SH-SY5Y (cell line): ENCODE results near the gene TCF4.

Experiments
- GATA2 ChIP-seq: IDR thresholded peaks from 2 replicates; pipeline ENCODE4 v1.6.1; 2011; ENCODE audit warnings: mild to moderate bottlenecking, low read depth, low read length
- GATA3 ChIP-seq: IDR thresholded peaks from 2 replicates; pipeline ENCODE4 v1.6.1; 2011; ENCODE audit warnings: low read depth, mild to moderate bottlenecking, low read length, moderate library complexity

The TCF4 gene

DNA sequence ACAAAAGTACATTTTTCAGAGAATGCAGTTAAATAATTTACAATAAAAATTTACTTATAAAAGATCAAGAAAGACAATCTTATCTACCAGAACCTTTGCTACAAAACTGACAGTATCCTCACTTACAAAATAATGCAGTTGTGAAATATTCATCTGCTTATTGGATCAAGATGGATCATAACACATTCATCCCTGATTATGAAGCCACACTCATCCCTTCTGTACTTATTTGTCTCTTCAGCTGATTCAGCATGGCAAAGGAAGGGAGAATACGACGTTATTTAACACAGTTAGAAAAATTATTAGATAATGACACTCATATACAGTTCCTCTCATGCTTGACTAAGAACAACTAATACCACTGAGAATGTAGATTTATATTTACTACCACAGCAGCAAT is 46.4 kb downstream of the TCF4 start:
- TF ChIP-seq GATA2 = no peak
- TF ChIP-seq GATA3 = no peak

DNA sequence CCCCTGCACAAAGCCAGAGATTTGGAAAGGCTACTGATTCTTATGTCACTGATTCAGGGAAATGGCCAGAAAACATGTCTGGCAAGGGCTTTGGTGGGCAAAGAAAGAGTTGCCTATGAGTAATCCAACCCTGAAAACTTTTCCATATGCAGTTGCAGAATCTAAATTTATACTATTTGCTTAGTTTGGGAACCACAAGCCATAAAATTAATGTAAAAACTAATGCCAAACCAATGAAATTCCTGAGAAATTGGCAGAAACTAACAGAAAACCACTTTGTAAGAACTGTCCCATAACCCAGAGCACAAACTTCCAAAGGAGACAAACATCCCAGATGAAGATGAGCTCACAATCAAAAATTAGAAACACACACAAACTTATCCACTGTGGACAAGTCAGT is 48.8 kb downstream of the TCF4 start:
- TF ChIP-seq GATA2 (no peak), GATA3 (no peak)

DNA sequence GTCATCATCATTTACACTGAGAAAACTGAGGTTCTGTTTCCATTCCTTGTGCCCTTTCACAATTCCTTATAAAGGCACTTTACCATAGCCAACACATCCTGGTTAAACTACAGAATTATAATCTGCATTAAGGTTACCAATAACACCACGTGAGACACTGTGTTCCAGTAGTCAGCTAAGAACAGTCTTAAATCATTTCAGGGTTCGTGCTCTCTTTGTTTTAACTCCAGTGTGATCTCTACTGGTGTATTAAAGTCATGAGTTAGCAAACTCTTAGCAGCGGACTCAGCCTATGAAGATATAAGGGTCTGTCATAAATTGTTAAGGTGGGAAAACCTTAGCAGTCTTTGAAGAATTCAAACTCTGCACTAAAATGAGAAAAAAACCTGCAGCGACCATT is 53.0 kb downstream of the TCF4 start:
- TF ChIP-seq GATA2 = no peak

DNA sequence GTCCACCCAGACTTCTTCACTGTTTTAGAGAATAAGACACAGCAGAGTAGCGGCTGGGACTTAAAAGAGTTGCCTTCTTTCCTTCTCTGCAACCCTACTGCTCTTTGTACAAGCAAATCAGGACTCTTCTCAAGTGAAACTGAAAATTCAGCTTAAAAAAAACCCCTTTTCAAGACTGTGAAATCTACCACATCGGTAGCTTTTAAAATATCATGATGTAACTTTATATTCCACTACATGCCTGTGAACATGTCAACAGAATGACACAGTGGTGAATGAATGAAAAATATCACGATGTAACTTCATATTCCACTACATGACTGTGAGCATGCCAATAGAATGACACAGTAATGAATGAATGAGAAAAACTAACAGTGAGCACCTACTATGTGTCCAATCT is 53.4 kb downstream of the TCF4 start:
- TF ChIP-seq GATA2 = no peak
- TF ChIP-seq GATA3 = no peak

DNA sequence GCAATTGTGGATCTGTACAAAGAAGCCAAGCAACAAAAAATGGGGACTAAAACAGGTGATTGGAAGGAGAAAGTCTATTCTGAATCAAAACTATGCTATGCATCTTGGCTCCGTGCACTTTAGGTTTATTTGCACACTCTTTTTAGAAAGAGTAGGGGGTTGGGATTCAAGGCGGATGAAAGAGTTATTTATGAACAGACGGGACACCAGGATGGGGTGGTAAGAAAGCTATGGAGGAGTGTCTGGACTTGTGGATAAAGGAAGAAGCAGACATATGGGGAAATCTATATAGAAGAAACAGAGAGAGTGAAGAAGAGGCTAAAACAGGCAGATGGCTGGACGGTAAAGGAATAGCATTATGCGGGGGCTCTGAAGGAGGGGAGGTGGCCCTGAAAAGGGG is 57.8 kb downstream of the TCF4 start:
- no peak for TF ChIP-seq GATA2

DNA sequence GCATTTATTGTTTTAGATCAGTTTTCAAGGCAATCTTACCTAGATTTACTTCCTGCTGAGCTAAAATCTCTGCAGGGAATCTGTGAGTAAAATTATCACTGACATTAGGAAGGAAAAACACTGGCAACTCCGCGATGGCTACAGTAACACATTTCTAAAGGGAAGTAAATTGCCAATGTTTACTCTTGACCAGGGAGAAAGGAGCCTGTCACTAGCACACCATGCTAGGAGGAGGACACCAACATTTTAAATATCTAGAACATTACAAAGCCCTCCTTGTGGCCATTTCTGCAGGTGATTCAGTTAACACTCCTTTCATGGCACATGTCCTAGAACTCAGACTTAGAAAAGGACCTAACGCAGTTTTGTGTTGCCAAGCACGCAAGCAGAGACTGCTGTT is 58.4 kb downstream of the TCF4 start:
- TF ChIP-seq GATA2 (no peak), GATA3 (no peak)

DNA sequence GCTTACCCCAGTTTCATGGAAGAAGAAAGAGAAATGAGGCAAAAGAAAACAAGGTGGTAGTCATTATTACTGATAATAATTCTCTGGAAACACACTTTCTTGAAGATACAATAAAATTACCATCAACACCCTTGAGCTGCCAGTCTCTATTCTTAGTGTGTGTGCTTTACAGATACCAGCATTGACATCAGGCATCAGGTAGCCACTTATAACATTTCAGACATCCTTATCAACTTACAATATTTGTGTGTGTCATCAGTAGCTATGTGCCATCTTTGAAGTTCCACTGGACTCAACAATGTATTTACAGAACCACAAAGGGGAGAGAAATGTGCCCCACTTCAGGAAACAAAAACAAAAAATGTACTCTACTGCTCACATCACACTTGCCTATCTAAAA is 62.1 kb downstream of the TCF4 start:
- no peak for TF ChIP-seq GATA2
- TF ChIP-seq GATA3 = no peak

DNA sequence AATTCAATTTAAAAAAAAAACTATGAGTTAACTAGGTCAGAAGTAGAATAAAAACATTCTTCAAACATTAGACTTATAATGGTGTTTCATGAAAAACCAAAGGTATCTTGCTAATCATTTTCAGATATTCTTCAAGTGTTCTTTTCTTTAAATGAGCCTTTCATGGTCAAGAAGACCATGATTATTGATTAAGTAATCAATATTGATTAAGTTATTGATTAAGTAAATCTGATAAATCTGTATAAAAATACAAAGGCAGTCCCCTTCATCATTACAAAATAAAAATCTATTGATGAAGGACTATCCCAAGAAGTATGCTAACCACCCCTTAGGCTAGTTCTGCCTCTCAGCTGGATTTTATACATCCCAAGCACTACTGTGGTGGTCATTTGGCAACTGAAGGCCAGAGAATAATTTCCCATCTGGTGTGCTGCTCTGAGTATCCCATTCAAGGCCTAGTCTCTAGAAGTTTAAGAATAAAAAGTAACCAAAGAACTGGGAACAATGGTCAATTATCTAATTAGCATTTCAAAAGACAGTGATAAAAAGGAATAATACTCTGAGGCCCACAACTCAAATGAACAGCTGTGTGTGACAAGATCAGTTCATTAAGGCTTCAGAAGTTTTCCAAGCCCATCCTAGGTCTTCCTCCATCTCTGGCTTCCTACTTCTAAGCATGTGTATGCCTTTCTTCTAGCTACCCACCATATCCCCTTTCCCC is 63.5 kb downstream of the TCF4 start:
- TF ChIP-seq GATA2 (no peak), GATA3 (no peak)

DNA sequence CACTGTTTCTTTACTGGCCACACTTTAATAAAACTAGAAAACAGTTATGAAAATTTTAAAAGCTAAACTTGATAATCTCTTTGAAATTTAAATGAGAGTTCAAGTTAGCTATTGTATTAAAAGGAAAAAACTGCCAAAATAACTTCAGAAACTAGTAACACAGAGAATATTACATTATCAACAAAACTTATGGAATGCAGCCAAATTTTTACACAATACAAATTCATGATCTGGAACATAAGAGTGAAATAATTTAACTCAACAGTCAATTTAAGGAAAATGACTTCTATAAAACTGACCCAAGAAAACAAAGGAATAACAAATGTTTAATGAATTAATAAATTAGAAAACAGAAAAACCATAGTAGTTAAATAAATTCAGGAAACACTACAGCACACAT is 65.0 kb downstream of the TCF4 start:
- no peak for TF ChIP-seq GATA3
- no peak for TF ChIP-seq GATA2

DNA sequence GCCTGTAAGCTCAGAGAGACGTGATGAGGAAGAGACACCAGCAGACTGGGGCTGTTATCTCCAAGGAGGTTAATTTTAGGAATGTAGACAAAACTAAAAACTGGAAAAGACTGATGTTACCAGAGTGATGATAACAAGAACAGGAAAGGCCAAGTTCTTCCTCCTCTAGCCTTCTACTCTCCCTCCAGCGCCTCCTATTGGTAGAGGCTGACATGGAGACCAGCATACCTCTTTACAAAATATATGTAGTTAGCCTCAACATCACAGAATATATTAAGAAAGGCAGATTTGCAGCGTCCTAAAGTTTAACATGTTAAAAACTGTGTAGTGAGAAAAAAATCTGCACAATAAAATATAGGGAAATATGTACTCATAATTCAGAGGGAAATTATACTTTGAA is 66.0 kb downstream of the TCF4 start:
- TF ChIP-seq GATA2 (no peak), GATA3 (no peak)

DNA sequence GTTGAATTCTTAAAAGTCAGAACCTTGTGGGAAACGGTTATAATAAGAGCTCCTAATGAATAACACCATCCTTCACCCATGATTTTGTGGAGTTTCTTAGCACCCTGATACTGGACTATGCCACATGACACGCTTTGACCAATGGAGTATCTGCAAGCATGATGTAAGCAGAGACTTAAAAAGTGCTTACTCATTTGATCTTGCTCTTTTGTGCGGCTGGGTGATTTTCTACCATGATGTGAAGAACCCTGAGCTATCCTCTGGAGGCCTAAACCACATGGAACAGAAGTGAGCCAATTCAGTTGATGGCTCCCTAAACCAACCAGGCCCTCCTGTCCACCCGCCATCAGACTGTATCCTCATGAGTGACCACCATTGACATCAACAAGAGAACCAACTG is 70.9 kb downstream of the TCF4 start:
- TF ChIP-seq GATA3 (no peak), GATA2 (no peak)

DNA sequence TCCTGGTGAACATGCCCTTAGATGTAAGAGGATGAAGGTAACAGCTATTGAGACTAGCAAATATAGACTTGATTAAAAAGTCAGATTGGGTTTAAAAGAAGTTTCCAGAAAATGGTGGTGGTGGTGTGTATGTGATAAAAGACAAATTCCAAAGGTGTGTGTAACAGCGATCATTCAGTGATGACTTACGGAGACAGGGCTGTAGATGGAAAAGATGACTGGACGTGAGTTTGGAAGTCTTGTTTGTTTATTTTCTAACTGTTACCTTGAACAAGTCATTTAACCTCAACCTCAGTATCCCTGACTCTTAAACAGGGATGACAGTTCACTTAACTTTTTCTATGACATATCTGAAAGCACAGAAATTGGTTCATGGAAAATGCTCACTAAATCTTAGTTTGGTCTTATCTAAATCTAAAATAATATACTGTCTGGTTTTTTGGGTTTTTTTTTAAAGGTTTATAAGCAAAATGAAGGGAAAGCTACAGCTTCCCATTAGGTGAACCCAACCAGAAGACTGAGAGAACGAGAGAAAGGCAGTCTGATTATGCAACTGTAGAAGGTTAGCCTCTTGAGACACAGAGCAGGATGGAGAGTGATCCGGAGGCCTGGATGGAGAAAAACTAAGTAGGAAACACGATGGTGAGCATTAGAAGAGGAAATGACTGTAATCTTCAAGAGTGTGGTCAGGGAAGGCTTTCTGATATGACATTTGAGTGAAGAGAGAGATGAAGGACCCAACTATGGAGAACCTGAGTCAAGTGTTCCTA is 71.9 kb downstream of the TCF4 start:
- TF ChIP-seq GATA3 (no peak), GATA2 (no peak)

DNA sequence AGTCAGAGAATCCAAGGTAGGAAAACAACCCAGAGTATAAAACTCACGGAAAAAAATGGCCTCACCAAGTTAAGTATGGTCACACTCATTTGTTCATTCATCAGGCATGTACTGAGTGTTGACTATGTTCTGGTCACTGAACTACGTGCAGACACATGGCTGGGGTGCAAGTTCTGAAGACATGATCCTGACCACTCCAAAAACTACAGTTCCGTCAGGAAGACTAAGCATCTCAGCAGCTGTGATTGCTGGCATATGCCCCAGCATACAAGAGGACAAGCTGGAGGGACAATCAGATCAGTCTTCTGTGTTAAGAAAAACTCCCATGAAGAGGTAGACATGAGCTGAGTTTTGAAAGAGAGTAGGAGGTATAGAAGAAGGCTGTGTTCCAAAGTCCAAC is 72.8 kb downstream of the TCF4 start:
- TF ChIP-seq GATA3 = no peak
- TF ChIP-seq GATA2 = no peak

DNA sequence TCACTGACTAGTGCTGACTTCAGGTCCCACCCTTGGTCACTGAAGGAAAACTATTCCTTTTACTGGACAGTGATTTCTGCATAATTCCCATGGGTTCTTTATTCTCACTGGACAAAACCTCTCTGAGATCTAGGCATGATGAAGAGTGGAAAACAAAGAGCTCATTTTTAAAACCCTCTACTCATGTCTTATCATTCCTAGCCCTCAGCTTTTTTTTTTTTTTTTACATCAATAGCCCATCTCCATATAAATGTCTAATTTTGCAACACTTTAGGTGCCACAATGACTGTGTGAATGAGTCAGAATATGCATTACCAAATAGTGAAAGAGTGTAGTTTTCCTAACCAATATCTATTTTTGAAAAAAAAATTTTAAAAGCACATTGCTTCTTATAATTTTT is 74.8 kb downstream of the TCF4 start:
- TF ChIP-seq GATA2 (no peak), GATA3 (no peak)

DNA sequence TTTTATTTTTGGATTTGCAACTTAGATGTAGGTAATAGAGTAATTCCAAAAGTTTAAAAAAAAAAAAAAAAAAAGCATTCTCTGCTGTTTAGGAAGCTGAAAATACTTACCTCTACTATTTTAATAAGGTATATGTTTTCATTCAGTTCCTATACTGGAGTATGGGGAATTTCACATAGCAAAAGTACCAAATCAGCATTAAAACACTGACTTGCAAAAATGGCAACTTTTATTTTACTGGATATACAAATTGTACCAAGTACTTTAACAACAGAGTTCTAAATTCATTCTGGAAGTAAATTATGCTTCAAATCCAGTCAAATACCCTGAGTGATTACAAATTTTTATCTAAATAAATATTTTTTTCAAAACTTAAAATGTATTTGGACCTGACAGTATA is 76.7 kb downstream of the TCF4 start:
- TF ChIP-seq GATA2 (no peak), GATA3 (no peak)
